ENCODE data around the gene CC2D2A.

DNA sequence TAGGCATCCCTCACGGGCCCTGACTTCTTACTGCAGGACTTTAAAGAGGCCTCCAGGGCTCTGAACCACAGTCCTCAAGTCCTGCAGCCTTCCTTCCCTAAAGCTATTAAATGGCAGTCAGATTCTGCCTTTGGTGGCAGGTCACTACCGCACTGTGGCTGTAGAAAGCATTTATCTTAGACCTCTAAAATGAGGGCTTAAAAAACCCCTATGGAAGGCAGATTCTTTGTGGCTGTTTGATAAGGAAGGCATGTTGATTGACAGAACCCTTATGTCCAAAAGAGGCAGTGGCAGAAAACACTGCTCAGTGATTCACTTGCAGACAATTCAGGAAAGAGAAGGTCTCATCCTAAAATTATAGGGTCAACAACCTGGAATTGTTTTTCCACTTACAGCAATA, 106.3 kb downstream of the CC2D2A start:
- TF ChIP-seq, protein P1, sequence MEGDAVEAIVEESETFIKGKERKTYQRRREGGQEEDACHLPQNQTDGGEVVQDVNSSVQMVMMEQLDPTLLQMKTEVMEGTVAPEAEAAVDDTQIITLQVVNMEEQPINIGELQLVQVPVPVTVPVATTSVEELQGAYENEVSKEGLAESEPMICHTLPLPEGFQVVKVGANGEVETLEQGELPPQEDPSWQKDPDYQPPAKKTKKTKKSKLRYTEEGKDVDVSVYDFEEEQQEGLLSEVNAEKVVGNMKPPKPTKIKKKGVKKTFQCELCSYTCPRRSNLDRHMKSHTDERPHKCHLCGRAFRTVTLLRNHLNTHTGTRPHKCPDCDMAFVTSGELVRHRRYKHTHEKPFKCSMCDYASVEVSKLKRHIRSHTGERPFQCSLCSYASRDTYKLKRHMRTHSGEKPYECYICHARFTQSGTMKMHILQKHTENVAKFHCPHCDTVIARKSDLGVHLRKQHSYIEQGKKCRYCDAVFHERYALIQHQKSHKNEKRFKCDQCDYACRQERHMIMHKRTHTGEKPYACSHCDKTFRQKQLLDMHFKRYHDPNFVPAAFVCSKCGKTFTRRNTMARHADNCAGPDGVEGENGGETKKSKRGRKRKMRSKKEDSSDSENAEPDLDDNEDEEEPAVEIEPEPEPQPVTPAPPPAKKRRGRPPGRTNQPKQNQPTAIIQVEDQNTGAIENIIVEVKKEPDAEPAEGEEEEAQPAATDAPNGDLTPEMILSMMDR (IDR thresholded peaks at IDR 0.05), result no peak
- TF ChIP-seq GABPB1 (CRISPR knock-in tag; IDR thresholded peaks at IDR 0.05), result no peak
- no peak for TF ChIP-seq ELF4 (CRISPR knock-in tag; IDR thresholded peaks at IDR 0.05; ENCODE audit: low read depth)
- TF ChIP-seq ZNF671 (CRISPR knock-in tag; IDR thresholded peaks at IDR 0.05), result no peak

Measured in WTC11 (cell line).